Stimulated activated CD4-positive, alpha-beta T cell treated with anti-CD3 and anti-CD28 coated beads, Interleukin-12 subunit alpha, Interleukin-12 subunit beta, amount 100 ng/mL, for 4 hours (primary cell): ENCODE measurements around the gene FOXO1.
"Not testable (repeated sequence)": the region's sequence is repeated elsewhere in the genome, so short reads cannot be mapped to it uniquely, and the experiment has no call there.

Source experiments
- DNase-seq: peaks from one replicate; pipeline ENCODE4 v3.0.0-alpha.2; 2020

FOXO1 gene

DNA sequence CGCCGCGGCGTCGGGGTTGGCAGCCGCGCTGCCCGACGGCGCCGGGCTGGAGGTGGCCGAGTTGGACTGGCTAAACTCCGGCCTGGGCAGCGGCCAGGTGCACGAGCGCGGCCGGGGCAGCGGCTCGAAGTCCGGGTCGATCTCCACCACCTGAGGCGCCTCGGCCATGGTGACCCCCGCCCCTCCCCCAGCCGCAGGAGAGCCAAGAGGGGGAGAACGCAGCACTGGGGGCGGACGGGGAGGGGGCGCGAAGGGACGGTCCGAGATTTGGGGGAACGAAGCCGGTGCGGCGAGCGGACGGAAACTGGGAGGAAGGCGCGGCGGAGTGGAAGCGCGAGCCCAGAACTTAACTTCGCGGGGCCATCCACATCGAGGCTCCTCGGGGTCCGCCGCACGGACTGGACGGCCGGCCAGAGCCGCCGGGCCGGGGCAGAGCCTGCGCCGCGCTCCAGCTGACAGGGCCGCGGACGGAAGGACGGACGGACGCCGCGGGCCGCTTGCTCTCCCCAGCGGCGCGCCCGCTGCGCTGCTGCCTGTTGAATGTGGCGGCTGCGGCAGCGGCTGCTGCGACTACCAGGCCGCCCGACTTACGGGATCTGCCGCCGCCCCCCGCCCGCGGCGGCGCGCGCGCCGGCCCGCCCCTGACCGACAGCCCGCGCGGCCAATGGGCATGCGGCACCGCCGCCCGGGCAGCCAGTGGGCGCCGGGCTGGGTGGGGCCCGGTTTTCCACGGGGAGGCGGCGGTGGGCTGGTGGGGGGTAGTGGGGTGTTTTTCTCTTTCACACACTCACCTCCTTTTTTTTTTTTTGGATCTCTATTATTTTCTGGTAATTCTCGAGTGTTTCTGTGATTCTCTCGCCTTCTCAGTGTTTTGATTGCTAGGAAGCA is at the start of gene FOXO1:
Gene FOXO1, minus strand, starts transcription at position 597 of the 888 bp plus-strand sequence. Its CDS starts 429 bp downstream, at position 168.
- DNase-seq, result peak; percentile 88

DNA sequence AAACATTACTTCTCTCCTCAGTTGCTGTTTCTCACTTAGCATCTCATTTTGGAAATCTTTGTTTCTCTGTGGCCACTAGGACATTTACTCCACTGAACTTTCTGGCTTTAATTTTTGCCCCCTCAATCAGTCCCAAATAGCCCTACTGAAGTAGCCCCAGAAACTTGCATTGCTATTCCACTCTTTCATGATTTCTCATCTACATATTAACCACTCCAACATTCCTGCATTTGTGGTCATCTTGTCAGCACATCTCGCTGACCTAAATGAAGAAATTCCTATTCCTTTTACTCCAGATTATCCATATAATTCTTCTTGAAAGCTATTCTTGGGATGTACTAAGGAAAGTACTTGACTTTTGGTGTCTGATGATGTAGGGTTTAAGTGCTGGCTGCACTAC is 48.0 kb upstream of the FOXO1 start:
- DNase-seq, result not testable (repeated sequence)

DNA sequence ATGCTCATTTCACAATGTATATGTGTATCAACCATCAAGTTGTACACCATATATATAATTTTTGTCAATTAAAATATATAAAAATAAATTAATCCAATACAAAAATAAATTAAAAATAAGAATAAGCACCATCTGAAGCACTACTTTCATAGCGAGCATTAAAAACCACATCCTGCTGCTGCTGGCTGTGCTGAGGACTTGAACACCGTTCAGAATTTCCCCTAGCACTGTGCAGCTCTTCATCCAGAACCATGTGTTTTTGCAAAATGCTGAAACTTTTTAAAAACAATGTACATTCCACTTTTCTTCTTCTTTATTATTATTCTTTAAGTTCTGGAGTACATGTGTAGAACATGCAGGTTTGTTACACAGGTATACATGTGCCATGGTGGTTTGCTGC is 40.0 kb upstream of the FOXO1 start:
- no peak for DNase-seq

DNA sequence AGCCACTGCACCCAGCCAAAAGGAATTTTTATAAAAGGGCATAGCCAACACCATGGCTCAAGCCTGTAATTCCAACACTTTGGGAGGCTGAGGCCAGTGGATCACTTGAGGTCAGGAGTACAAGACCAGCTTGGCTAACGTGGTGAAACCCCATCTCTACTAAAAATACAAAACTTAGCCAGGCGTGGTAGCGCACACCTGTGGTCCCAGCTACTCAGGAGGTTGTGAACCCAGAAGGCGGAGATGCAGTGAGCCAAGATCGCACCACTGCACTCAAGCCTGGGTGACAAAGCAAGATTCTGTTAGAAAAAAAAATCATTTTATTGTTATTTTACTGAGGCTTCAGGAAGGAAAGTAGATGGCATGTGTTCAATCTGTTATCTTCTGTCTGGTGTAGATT is 31.3 kb upstream of the FOXO1 start:
- DNase-seq, result no peak

DNA sequence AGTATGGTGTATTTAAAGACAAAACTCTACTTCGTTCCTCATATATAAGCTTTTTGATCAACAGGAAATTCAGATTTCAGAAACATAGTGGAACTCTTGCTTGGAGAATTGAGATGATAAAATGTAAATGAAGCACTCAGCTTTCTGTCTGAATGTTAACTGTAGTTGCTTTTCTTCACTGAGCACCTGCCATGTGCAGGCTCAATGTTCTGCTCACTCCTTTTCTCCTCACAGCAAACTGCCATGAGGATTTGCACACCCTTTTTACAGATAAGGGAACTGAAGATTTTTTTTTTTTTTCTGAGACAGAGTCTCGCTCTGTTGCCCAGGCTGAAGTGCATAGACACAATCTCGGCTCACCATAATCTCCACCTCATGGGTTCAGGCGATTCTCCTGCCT is 28.0 kb upstream of the FOXO1 start:
- no peak for DNase-seq

DNA sequence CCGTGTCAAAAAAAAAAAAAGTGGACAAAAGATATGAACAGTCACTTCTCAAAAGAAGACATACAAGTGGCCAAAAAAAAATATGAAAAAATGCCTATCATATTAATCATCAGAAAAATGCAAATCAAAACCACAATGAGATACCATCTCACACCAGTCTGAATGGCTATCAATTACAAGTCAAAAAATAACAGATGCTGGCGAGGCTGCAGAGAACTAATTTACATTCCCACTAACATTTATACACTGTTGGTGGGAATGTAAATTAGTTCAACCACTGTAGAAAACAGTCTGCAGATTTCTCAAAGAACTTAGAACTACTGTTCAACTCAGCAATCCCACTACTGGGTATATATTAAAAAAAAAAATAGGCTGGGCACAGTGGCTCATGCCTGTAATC is 26.5 kb upstream of the FOXO1 start:
- DNase-seq, result no peak

DNA sequence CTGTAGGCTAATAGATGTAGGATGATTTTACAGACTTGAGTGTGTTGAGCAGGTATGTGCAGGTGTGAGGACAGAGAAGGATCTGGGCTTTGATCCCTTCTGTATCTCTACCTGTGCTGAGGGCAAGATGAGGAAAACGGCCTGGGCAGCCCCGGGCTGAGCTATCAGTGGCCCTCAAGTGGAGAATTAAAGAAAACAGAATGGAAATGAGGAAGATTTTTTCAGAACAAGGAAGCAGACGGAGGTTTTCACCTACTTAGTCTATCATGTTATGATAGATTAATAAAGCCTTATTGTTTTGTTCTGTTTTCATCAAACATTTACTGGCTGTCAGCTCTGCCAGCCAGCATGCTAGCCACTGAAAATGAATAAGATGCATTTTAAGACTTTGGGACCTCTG is 22.3 kb upstream of the FOXO1 start:
- DNase-seq, result no peak

DNA sequence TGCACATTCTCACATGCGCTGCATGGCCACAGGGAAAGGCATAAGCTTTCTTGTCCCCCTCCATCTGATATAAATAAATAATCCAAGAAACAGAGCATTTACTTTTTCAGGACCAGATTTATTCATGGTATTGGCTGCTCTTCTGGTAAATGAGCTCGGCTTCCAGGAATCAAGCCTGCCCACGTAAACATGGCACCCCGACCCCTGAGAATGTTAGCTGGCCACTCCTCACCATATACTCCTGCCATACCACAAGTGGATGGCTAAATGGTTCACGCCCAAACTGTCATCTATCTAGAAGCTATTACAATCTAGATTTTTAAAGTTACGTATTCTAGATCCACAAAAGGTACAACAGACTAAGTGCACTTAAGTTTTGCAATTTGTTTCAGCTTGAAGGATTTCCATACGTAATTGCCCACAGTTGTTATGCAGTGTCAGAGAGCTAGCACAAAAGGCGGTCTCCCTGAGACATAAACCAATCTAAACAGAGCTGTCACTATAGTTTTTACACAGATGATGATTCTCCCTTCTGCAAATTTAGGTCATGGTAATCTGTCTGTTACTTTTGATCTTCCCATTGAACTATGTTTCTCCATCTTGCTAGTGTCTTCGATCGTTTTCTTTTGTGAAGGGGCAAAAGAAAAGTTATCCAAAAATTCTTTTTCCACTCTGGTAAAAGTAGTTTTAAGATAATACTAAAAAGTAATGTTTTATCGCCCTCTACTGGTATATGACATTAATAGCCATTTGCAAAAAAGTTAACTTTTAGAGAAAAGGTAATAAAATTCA is 16.2 kb upstream of the FOXO1 start:
- no peak for DNase-seq

DNA sequence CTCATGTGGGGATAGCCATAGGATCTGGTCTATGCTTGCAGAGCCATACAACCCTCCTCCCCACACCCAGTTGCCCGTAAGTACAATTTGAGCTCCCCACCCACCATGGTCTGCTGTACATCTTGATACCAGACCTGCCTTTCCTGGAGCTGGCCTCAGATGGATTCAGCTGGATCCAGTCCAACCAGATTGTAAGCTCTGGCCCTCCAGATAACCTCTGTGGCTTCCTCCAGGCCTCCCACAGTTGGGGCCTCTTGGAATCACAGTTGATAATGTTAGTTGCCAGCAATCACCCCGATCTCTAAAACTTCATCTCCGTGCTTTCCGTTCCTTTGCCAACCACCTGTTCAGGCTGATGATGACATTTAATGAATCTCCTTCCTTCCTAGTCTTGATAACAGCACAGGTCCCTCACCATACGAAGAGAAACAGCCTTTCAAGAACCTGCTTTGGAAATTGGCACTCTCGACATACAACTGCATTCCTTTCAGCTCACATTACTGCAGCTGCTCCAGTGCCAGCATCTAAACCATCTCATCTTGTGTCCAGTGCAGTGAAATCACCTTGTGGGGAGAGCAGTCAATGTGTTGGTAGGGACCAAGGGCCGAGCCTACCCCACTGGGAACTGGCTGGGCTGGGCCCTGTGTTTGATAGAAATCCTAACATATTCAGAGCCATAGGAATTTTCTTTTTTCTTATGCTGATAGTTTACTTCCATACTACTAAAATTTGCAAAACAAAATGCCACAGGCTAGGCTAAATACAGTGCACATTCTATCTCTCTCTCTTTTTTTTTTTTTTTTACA is 15.1 kb upstream of the FOXO1 start:
- no peak for DNase-seq

DNA sequence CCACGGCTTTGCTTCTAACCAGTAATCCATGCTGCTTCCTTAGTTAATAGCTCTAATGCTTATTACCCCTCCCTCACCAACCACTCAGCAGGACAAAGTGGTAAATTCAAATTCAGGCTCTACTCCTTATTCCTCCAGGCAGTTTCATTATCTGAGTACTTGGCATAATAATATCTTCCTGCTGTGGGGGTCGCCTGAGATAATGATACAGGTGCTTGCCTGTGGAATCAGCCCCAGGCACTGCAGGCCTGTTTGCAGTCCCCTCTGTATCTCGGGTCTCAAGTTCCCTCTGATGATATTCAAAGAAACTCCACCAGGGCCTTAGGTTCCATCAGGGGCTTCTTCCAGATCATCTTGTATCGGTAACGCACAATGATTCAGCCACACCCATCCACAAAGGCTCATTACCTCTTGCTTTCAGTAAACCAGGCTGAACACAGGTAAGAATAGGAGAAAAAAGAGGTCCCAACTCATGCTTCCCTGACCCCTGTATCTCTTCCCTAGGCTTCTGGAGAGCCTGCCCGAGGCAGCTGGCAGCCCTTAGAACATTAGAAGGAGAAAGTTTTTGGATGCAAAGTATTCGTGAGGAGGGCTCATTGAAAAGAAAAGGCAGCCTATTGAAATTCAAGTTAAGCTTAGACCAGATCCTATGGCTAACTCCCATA is 14.3 kb upstream of the FOXO1 start:
- DNase-seq, result no peak

DNA sequence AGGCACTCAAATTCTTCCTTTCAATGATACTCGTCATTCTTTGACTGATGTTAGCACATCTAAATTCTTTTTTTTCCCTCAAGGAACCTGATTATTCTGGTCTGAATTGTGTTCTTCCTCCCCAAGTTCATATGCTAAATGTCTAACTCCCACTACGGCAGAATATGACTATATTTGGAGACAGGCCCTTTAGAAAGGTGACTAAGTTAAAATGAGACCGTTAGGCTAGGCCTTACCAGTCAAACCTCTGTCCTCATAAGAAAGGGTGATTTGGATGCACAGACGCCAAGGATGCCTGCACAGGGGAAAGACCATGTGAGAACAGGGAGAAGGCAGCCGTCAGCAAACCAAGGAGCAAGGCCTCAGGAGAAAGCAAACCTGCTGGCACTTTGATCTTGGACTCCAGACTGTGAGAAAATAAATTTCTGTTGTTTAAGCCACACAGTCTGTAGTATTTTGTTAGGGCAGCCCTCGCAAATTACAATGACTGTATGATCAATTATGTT is 13.1 kb upstream of the FOXO1 start:
- no peak for DNase-seq

DNA sequence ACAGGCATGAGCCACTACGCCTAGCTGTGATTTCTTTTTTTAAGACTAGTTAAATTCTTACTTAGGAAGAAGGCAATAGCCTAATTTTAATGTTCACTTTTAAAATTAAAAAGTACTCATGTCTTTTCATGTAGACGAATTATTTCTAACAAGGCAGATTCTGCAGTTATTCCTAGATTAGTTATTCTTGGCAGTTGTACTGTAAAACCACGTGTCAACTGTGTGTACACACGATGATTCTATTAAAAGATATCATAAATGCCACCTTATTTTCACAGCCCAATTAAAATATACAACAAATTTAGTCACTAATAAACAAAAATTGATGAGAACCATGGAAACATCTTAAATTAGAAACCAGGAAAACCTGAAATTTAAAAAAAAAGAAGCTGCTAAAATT is 10.6 kb upstream of the FOXO1 start:
- DNase-seq, result no peak

DNA sequence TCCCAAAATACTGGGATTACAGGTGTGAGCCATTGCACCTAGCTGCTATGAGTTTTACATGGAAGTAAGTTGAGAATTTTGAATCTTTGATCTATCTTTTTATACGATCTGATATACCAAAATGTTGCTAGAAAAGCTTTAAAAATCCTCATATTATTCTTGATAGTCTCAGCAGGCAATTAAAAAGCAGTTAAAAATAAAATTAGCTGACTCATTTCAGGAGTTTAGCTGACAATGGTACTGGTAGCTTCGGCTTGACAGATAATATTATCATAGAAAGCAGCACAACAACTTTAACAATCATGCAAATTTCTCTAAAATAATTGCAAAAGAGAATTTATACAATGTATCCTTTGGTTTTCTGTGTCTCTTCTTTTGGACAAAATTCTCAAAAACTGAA is 9.6 kb upstream of the FOXO1 start:
- DNase-seq, result no peak

DNA sequence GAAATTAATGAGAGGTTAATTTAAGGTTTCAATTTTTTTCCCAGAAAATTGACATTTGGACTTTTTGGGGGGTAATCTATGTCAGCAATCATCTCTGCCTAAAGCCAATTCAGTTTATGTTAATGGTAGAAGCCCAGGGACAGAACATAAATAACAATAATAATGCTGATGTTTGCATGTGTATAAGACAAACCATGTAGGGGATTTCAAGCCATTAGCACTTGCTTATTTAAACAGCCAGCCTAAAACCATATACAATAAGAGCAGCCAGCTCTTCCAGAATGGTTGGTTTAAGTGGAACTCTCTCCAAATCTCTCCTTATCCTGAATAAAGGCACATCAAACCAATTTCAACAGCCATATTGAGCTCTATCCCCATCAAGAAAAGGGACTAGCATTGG is 7.0 kb upstream of the FOXO1 start:
- DNase-seq, result no peak

DNA sequence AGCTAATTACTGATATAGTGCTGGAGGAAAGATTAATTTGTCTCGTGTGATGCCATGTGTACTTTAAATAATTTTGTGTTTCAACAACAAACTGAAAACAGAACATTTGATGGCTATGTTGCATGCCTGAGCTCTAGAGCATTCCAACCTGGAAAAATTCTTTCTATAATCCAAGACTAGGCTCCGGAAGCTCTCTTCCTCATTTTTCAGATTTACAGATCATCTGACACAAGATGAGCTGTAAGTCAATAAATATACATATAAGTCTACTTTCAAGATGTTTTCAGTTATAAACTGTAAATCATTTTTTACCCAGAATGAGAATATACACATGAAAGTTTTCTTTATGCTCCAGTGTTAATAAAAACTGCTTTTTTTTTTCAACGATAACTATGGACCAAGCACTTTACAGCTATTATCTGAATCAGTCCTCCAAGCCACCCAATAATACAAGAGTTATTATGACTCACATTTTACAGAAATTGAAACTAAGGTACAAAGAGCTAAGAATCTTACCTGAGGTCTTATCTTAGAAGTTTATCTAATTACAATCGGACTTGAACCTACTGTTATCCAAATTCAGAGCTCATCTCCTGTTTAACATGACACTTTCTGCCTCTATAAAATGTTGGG is 6.4 kb upstream of the FOXO1 start:
- no peak for DNase-seq

DNA sequence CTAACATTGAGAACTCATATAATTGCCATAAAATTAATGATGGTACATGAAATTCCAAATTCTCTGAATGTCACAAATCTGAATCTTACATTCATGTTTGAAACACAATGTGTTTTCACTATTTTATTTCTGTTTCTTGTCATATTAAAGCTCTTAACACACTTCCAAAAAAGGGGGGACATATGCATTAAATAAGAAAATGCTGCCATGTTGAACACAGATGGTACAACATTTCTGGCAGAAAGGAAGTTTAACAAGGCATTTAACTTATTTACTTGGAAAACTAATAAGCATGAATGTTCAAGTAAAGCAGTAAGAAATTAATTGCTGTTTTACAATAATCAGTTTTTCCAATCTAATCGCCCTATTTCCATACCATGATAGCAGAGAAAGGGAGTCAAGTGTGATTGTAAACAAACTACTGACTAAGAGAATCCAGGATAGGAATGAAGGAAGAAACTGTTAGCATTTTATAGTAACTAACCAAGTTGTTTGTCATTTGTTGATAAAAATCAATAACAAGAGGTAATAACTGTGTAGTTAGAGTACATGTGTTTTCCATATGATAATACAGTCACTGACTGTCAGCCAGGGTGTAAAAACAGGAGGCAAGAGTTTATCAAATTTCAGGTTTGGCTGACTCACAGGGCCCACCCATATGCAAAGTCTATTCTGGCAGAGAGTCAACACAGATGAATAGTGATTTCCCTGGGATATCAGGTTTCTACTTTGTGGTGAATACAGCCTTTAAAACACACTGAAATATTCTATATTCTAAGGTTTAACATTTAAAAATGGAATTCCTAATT is 5.7 kb upstream of the FOXO1 start:
- DNase-seq, result no peak

DNA sequence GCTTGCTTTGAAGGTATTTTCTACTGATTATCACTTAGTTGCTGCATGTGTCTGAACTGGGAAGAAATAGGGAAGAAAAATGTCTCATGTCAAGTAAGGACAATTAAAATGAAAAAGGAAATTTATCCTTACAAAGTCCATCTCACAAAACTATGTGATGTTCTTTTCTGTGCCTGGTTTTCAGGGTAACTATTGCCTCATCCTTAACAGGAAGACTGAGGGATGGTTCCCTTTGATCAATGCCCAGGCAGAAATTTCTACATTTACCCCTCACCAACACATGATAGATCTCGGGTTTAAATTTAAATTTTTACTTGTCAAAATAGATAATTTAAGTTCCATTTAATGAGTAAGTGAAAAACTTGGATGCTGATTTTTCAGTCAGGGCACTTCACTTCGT is 3.9 kb upstream of the FOXO1 start:
- DNase-seq, result no peak

DNA sequence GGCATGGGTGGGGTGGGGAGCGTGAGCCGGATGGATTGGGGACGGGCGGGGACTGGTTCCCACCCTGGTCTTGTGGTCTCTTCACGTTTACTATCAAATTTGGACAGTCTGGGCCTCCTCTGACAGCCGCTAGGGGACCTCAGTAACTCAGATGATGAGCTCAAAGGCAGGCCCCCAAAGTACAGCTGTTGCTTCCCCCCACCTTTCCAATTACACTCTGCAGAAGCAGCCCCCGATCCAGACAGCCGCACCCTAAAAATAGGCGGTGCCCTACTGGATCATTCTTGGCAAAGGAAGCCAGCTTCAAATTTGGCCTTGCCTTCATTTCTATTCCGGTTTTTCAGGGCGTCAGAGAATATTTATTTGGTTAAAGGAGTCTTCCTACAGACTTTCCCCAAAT is 1.9 kb upstream of the FOXO1 start:
- no peak for DNase-seq

DNA sequence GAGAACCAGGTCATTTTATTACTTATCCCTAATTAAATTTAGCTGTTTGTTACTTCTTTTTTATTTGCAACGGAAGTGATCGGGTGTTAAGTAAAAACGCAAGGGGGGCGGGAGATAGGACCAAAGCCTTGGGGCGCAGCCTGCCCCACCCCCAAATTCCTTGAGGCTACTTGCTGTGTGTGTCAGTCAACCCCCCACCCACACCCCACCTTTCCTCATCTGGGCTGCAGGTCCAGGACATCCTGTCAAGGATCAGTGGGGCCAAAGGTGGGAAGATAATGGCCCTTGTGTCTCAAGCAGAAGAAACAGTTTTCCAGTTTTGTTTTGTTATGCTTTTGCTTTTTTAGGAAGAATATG is 1.2 kb upstream of the FOXO1 start:
- DNase-seq, result no peak

DNA sequence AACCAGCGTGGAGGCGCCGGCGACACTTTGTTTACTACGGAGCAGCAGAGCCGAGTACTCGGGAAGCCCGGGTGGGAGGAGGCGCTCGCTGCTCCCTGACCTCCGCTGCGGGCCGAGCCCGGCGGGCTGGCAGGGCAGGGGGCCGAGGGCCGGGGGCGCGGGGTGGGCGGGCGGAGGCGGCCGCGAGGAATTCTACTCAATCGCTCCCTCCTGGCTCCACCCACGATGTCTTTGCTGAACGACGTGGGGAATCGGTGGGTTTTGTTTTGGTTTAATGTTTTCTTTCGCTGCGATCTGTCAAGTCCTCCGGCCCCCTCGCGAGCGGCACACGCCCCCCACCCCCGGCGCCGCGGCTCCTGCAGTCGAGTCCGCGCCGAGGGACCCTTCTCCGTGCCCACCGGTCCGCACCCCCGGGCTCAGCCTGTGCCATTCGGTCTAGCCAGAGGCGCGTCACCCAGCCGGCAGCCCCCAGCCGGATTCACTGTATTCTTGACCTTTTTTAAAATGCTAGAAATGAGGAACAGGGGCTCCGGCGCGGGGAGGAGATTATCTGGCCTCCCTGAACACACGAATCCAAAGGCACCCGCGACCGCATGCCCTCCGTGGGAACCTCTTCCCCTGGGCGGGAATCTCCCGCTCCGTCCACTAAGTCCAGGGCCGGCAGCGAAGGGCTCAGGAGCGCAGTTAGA is 636 bp upstream of the FOXO1 start:
- DNase-seq, result peak; percentile 24
